HG03064 (cell line): ENCODE results near the gene CALN1.

ENCODE experiments used
- ATAC-seq: cut with Tn5 transposase; IDR thresholded peaks from one replicate; pipeline ENCODE4 v1.9.1; 2021; ENCODE audit warnings: low read depth; ENCODE audit not compliant: unreplicated experiment

The CALN1 gene

DNA sequence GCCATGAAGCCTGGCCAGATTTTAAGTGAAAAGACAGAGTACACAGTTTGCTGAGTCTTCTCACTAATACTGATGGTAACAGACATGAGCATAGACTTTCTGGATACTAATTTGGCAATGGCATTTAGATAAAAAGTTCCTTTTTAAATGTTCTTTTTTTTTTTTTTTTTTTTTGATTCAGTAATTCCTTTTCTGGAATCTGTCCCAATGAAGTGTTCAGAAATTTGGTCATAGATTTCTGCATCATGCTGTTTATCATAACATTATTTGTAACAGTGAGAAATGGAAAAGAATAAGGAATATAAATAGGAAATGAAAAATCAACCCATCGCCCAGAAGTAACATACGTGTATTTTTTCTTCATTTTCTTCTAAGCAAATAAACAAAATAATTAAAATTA is 354.9 kb downstream of the CALN1 start:
- ATAC-seq = no peak

- no peak for ATAC-seq
Measured at GRCh38 chr7:72055426-72055825, 356.7 kb downstream of the CALN1 start.

- no peak for ATAC-seq
Measured at GRCh38 chr7:72053292-72053691, 358.8 kb downstream of the CALN1 start.

DNA sequence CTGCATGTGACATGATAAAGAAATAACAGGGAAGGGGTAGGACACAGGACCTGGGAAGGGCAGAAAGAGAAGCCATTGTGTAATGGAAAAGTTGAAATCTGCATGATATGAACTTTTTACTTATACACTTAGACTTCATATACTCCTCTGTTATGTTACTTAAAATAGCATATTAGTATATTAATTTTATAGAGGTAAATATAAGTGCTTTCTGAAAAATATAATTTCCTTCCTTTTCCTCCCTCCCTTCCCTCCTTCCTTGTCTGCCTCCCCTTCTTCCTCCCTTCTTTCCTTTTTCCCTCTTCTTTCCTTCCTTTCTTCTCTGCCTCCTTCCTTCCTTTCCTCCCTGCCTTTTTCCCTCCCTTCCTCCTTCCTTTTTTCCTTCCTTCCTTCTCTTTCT is 363.7 kb downstream of the CALN1 start:
- no peak for ATAC-seq

- ATAC-seq = no peak
Measured at GRCh38 chr7:72042855-72043254, 369.3 kb downstream of the CALN1 start.

DNA sequence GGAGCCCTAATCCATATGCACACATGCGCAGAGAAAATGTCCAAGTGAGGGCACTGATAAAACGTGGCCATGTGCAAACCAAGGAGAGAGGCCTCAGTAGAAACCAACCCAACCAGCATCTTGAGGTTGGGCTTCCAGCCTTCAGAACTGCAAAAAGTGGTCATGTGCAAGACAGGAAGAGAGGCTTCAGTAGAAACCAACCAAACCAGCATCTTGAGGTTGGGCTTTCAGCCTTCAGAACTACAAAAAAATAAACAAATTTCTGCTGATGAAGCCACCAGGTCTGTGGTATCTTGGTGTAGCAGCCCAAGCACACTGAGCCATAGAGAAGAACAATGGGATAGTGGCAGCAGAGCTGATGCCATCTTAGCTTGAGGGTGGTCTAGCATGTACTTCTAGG is 371.5 kb downstream of the CALN1 start:
- no peak for ATAC-seq

GRCh38 chr7:72039460-72039859 is 372.7 kb downstream of the CALN1 start:
- no peak for ATAC-seq

GRCh38 chr7:72038022-72038732 is 374.0 kb downstream of the CALN1 start:
- ATAC-seq = no peak

DNA sequence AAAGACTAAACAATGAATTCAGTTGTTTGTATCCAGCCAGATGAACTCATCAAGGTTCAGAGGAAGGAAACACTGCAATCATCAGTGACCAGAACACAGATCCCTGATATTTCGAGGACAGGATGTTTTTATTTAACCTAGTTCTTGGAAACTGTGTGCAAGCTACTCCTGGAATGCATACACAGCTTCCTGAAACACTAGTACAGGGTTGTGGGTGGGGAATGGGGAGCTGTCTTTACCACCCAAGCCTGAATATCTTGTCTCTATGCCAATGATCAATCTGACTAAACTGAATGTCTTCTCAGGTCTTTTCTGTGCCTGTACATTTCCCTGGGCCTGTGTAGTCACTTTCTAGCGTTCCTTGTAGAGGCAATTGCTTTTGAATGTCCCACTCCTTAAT is 374.6 kb downstream of the CALN1 start:
- no peak for ATAC-seq

DNA sequence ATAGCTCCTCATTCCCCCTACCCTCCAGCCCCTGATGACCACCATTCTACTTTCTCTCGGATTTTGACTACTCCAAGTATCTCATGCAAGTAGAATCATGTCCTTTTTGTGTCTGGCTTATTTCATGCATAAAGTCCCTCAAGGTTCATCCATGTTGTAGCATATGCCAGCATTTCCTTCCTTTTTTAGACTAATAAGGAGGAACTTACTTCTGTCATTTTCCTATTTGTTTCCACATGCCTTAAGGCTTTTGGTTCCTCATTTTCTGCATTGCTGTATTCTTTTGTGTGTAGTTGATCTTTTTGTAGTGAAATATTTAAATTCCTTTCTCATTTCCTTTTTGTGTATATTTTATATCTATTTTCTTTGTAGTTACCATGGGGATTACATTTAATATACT is 376.9 kb downstream of the CALN1 start:
- ATAC-seq = no peak

- ATAC-seq = no peak
Measured at GRCh38 chr7:72032934-72033333, 379.2 kb downstream of the CALN1 start.

DNA sequence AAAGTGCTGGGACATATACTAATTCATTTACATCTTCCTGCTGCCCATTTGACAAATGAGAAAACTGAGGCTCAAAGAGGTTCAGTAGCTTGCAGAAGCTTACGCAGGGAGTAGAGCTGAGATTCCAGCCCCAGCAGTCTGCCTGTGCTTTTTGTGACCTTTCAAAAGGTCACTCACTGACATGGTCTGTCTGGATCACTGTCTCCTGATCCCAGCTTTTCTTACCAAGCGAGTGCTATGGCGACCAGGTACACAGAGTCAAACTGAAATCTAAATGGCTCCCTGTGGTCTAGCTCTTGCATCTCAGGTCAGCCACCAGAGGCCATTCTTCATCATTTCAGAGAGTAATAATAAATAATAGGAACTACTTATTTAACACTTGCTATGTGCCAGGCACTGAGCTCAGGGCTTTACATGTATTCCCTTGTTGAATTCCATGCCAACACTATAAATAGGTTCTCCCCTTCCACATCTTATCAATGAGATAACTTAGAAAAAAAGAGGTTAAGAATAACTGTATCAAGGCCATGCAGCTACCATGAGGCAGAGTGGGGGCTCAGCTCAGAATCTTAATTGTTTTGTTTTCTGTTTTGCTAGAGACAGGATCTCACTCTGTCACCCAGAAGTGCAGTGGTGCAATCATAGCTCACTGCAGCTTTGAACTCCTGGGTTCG is 381.0 kb downstream of the CALN1 start:
- ATAC-seq = no peak

GRCh38 chr7:72028267-72028666 is 383.9 kb downstream of the CALN1 start:
- no peak for ATAC-seq

- no peak for ATAC-seq
Measured at GRCh38 chr7:72025381-72025960, 386.7 kb downstream of the CALN1 start.

- ATAC-seq = no peak
Measured at GRCh38 chr7:72023926-72024325, 388.2 kb downstream of the CALN1 start.

- ATAC-seq = no peak
Measured at GRCh38 chr7:72021716-72022115, 390.4 kb downstream of the CALN1 start.

DNA sequence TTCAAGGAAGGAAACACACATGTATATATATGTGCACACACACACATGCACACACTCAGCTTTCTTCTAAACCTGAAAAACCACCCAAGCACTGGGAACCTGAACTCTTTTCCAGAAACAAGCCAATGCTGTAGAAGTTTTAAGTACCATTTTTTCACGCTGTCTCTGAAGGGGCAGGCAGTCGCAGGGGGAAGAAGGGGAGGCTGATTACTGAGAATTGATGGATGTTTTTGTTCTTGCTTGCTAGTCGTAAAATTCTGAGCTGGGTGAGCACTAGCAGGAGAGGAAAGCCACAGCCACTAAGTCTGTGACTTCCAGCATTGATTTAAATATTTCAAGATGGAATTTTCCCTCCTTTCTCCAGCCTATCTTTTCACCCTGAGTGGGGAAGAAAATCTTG is 391.8 kb downstream of the CALN1 start:
- ATAC-seq = no peak

DNA sequence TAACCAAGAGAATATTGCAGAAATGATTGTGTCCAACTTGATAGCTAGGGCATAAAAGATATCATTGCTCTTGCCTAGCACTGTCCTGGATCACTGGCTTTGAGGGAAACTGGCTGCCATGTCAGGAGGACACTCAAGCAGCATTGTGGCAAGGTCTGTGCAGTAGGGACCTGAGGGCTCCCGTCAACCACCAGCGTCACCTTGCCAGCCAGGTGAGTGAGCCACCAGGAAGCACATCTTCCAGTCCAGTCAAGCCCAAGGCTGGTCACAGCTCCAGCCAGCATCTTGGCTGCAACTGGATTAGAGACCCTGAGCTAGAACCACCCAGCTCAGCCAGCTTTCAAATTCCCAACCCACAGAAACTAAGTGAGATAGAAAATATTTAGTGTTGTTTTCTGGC is 392.7 kb downstream of the CALN1 start:
- no peak for ATAC-seq

GRCh38 chr7:72017756-72018155 is 394.4 kb downstream of the CALN1 start:
- no peak for ATAC-seq

- no peak for ATAC-seq
Measured at GRCh38 chr7:72016574-72016973, 395.6 kb downstream of the CALN1 start.

- no peak for ATAC-seq
Measured at GRCh38 chr7:72015136-72015535, 397.0 kb downstream of the CALN1 start.

DNA sequence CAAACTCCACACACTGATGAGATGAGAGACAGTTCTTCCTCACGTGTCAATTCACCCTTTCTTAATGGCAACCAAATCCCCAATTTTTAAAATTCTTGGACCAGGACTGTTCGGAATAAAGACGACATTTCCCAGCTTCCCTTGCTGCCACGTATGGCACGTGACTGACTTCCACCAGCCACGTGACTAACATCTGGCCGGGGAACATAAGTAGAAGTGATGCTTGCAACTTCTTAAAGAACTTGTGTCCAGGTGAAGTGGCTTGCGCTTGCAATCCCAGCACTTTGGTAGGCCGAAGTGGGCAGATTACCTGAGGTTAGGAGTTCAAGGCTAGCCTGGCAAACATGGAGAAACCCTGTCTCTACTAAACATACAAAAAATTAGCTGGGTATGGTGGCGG is 405.1 kb downstream of the CALN1 start:
- ATAC-seq = no peak
